HL-60 (cell line): ENCODE data around the gene SEC22B.
"Not testable (repeated sequence)": the region's sequence is repeated elsewhere in the genome, so short reads cannot be mapped to it uniquely, and the experiment has no call there.

Experiments used
- DNase-seq, 2 experiments: peaks; one replicate each; pipeline ENCODE4 v3.0.0-alpha.2; 2010 to 2020; ENCODE audit warnings: low read depth in 1 of 2, low spot score in 1 of 2
- H3K27ac ChIP-seq: fragments of 250-450 bp; sonication (Bioruptor Pico); replicated peaks from 2 replicates; pipeline ENCODE4 v1.5.1; 2020; ENCODE audit warnings: mild to moderate bottlenecking, moderate library complexity
- H3K27me3 ChIP-seq: fragments of 250-450 bp; sonication (Bioruptor Pico); 2 replicates; pipeline ENCODE4 v1.5.1; 2021; ENCODE audit warnings: mild to moderate bottlenecking, moderate library complexity; ENCODE audit not compliant: insufficient read depth, poor library complexity, severe bottlenecking
- H3K4me3 ChIP-seq: replicated peaks from 2 replicates; pipeline ENCODE4 v1.5.1; 2011; ENCODE audit warnings: mild to moderate bottlenecking, control low read depth, low read length; ENCODE audit not compliant: insufficient read depth
- GABPA ChIP-seq: IDR thresholded peaks from 2 replicates; pipeline ENCODE4 v1.6.1; 2012; ENCODE audit warnings: low read depth
- POLR2AphosphoS5 ChIP-seq: IDR thresholded peaks from 2 replicates; pipeline ENCODE4 v1.6.1; 2012; ENCODE audit warnings: low read depth
- SPI1 ChIP-seq: IDR thresholded peaks from 2 replicates; pipeline ENCODE4 v1.6.1; 2012; ENCODE audit warnings: low read depth, mild to moderate bottlenecking, borderline replicate concordance
- TF ChIP-seq, protein P1 (sequence below): IDR thresholded peaks from 2 replicates; pipeline ENCODE4 v1.6.1; 2012; ENCODE audit warnings: low read depth; ENCODE audit not compliant: insufficient replicate concordance
- TF ChIP-seq, protein P2 (sequence below): IDR thresholded peaks from one replicate; pipeline ENCODE4 v1.5.1; 2011; ENCODE audit warnings: low read length, control low read depth, inconsistent platforms; ENCODE audit not compliant: insufficient read depth

The SEC22B gene

DNA sequence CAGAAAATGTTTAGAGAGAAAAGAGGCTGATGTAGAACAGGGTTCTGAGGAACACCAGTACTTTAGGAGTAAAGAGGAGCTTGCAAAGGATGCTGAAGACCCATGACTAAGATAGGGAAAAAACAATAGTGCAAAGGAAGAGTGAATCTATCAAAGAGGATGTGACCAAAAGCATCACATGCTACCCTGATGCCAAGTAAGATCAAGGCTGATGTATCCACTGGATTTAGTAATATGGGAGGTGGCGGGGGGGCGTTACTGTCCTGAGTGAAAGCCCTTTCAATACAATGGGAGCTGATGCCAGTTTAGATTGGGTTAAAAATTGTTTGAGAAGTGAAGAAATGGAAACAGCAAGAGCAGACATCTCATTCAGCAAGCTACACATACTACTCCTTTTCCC, 32.2 kb downstream of the SEC22B start:
- not testable (repeated sequence) for DNase-seq, H3K27ac ChIP-seq, H3K4me3 ChIP-seq, H3K27me3 ChIP-seq

DNA sequence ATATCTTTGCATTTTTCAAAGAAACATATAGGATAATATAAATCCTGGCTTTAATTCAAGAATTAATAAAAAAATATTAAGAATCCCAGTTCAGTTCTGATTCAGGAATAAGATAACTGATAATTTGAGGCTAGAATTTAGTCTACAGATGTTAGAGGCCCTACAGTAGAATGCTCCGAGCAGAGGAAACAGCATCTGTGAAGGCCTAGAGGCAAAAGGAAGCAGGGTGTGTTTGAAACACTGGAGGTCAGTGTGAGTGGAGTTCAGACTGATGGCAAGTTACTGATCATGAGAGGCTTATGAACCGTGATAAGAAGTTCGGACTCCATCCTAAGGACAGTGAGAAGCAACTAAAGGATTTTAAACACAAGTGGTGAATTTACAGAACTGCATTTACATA, 33.0 kb downstream of the SEC22B start:
- H3K4me3 ChIP-seq, H3K27me3 ChIP-seq: not testable (repeated sequence)
- DNase-seq, result peak in 1 of 2 experiments; percentile 42
- H3K27ac ChIP-seq, result 0 out of 2 replicates have a peak overlapping the region, but pooled peaks have one; percentile 8

DNA sequence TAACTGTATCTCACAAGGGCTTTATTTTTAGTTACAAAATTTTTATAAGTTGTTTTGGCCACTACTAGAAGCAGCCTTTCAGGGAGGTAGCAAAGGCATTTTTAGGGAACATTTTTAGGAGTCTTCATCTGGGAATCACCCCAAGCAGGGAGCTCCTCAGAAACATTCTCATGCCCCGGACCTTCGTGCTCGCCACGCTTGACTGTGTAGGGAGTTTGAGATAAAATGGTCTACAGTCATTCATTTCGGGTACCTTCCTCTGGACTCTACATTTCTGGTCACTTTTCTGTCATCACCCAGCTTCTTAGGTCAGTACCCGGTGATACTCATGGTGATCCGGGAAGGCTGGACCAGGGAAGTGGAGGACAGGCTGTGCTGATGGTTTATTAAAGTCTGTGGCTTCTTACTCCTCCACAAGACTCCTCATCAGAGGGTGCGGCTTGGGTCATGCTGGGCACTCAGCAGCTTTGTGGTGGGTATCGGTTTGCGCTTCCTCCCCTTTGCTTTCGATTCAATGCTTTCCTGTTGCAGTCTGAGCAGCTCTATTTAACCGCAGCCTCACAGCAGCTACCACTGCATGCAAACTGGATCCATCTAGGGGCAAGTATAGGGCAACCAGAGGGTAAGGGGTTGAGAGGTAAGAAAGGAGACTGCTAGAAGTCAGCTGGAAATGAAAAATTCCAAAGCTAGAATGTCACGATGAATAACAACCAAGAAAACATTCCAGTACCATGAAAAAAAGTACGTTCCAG, 33.6 kb downstream of the SEC22B start:
- not testable (repeated sequence) for H3K4me3 ChIP-seq, H3K27me3 ChIP-seq, H3K27ac ChIP-seq
- peak; percentile 60 to 83 for DNase-seq
- TF ChIP-seq POLR2AphosphoS5, result peak; percentile 57; the same call in 1 of the 2 replicates
- TF ChIP-seq SPI1, result peak; percentile 20; the same call in 1 of the 2 replicates

DNA sequence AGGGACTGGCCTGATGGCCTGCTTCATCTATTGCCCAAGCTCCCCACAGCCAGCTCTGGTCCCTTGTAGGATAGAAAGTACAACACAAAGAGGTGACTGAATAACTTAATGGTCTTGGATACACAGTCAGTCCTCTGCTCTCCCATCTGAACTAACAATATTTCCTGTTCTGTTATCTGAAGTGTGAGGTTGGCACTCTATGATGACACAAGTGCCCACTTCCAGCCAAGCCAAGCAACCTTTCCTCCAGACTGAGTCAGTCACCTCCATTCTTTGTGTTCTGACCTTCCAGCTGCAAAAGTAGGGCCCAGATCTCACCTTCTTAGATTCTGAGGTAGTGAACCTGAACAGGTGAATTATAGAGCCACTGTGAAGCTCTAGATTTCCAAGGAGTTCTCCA, 34.5 kb downstream of the SEC22B start:
- not testable (repeated sequence) for H3K27me3 ChIP-seq

DNA sequence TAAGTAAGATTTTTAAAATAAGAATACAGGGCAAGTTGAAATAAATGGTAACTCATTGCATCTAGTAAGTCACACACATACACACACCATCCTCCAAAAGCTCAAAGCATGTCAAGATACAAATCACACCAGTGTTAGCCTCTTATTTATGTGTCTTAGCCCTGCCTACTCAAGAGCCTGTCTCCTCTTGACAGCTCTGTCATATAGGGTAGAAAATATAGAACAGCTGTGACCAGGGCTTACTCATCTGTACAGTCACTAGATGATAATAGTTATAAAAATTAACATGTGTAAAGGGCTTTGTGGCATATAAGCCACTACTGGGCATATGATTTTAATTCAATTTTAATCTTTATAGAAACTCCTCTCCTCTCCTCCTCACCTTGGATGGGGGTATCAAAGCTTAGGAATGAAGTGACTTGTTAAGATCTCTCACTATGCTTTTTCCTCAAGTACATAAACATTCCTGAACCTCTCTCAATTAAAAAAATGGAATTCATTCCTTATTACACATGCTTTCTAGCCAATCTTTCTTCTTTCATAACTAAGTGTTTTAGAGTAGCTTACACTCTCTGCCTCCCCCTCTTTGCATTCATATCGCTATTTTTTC, 35.6 kb downstream of the SEC22B start:
- not testable (repeated sequence) for H3K4me3 ChIP-seq, H3K27me3 ChIP-seq

More for the DNA sequence above, 34.5 kb downstream of the SEC22B start:
- DNase-seq, H3K4me3 ChIP-seq, H3K27ac ChIP-seq: not testable (repeated sequence)

DNA sequence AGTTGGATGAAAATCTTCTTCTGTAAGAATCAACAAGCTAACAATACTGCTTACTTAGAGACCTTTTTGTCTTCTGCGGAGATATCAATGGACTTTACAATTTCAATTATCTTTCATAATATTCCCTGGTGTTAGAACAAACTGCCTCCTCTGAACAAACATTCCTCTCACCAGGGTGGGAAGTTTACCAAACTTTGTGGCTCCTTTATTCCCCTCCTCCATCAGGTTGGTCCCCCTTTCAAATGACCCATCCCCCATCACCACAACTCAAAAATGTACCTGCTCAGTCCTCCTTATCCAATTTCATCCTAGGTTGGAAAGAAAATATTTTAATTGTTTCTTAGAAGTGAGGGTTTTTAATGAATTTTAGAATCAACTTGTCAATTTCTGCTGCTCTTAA, 40.2 kb downstream of the SEC22B start:
- not testable (repeated sequence) for H3K27me3 ChIP-seq, DNase-seq, H3K4me3 ChIP-seq, H3K27ac ChIP-seq

More for the DNA sequence above, 35.6 kb downstream of the SEC22B start:
- H3K27ac ChIP-seq, DNase-seq: not testable (repeated sequence)

DNA sequence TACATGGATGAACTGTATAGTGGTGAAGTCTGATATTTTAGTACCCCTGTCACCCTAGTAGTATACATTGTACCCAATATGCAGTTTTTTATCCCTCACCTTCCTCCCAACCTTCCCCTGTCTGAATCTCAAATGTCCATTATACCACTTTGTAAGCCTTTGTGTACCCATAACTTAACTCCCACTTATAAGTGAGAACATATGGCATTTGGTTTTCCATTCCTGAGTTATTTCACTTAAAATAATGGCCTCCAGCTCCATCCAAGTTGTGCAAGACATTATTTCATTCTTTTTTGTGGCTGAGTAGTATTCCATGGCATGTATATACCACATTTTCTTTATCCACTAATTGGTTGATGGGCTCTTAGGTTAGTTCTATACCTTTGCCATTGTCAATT, 42.4 kb downstream of the SEC22B start:
- not testable (repeated sequence) for DNase-seq

DNA sequence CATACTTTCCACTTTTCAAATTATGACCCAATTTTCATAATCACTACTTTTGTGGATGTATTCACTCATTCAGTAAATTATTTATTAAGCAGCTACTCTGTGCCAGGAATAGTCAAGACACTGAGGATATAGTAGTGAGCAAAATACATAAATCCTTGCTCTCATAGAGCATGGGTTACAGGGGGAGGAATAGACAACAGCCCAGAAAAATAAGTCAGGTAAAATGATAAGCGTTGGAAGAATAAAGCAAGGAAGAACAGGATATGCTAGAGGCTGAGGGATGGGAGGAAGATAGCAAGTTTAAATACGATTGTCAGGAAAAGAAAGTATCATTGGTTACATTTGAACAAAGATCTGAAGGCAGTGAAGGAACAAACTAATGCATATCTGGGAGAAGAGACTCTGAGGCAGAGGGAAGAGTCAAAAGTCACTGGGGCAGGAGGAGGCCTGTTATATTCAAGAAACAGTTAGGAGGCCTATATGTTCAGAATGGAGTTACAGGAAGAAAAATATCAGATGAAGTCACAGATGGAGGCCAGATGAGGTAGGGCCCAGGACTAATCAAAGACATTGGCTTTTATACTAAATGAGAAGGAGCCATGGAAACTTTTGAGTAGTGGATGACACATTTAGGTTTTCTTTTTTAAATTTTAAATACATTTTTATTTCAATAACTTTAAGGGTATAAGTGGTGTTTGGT, 42.9 kb downstream of the SEC22B start:
- Histone ChIP-seq H3K27me3 (no peaks in the 10 kb centered on the region), H3K27ac (no peak overlapping the region), H3K4me3 (no peak overlapping the region)
- TF ChIP-seq SPI1 (no peak), GABPA (no peak), POLR2AphosphoS5 (no peak)
- TF ChIP-seq, protein P1, sequence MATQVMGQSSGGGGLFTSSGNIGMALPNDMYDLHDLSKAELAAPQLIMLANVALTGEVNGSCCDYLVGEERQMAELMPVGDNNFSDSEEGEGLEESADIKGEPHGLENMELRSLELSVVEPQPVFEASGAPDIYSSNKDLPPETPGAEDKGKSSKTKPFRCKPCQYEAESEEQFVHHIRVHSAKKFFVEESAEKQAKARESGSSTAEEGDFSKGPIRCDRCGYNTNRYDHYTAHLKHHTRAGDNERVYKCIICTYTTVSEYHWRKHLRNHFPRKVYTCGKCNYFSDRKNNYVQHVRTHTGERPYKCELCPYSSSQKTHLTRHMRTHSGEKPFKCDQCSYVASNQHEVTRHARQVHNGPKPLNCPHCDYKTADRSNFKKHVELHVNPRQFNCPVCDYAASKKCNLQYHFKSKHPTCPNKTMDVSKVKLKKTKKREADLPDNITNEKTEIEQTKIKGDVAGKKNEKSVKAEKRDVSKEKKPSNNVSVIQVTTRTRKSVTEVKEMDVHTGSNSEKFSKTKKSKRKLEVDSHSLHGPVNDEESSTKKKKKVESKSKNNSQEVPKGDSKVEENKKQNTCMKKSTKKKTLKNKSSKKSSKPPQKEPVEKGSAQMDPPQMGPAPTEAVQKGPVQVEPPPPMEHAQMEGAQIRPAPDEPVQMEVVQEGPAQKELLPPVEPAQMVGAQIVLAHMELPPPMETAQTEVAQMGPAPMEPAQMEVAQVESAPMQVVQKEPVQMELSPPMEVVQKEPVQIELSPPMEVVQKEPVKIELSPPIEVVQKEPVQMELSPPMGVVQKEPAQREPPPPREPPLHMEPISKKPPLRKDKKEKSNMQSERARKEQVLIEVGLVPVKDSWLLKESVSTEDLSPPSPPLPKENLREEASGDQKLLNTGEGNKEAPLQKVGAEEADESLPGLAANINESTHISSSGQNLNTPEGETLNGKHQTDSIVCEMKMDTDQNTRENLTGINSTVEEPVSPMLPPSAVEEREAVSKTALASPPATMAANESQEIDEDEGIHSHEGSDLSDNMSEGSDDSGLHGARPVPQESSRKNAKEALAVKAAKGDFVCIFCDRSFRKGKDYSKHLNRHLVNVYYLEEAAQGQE, result no peak
- TF ChIP-seq, protein P2, sequence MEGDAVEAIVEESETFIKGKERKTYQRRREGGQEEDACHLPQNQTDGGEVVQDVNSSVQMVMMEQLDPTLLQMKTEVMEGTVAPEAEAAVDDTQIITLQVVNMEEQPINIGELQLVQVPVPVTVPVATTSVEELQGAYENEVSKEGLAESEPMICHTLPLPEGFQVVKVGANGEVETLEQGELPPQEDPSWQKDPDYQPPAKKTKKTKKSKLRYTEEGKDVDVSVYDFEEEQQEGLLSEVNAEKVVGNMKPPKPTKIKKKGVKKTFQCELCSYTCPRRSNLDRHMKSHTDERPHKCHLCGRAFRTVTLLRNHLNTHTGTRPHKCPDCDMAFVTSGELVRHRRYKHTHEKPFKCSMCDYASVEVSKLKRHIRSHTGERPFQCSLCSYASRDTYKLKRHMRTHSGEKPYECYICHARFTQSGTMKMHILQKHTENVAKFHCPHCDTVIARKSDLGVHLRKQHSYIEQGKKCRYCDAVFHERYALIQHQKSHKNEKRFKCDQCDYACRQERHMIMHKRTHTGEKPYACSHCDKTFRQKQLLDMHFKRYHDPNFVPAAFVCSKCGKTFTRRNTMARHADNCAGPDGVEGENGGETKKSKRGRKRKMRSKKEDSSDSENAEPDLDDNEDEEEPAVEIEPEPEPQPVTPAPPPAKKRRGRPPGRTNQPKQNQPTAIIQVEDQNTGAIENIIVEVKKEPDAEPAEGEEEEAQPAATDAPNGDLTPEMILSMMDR, result no peak
- DNase-seq, result no peak

More for the DNA sequence above, 42.4 kb downstream of the SEC22B start:
- H3K27ac ChIP-seq, H3K27me3 ChIP-seq, H3K4me3 ChIP-seq: not testable (repeated sequence)

DNA sequence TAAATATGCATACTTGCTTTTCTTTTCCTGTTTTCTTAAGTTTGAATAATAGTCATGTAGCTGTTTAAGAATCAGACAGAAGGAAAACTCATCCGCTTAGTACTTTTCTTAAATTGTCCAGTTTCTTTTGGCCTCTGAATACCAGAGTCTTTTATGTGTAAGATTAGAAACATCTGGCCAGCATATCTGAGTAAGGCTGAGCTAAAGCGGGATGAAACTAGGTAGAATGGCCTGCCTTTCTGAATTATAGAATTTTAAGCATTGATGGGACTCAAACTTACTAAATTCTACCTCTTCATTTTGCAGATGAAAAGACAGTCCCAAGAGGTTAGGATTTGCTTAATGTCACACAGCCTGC, 43.9 kb downstream of the SEC22B start:
- not testable (repeated sequence) for H3K4me3 ChIP-seq, H3K27ac ChIP-seq, H3K27me3 ChIP-seq, DNase-seq

DNA sequence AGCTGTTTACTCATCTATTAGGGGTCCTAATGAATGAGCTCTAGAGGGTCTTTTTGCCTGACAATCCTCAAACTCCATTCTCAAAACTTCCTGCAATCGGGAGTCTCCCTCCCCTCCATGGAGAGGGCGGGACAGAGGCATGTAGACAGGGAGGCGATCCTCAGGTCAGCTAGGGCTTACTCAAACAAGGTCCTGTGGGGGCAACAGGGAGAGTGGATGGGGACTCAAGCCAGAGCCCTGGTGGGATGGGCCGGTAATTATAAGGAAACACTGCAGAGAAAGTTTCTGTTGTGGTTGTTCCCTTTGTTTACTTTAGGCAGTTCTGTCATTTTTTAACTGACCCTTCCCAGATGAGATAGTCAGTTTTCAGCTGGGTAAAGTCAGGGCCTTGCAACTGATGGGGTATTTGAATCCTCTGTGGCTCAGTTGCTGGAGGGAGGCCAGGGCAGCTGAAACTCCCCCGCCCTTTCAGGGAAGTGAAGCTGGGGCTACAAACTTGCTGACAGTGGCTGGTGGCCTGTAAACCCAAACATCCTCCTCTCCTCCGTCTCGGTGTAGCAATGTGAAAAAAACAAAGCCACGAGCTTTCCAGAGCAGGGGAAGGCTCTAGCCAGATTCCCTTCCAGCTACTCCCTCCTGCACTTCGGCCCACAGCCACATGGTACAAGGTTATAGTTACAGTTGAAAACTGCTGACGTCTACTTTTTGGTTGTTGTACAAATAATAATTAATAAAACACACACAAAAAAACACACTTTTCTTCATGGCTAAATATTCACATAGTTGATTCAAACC, 44.5 kb downstream of the SEC22B start:
- peak; percentile 22 to 66 for DNase-seq
- H3K27me3 ChIP-seq, H3K27ac ChIP-seq, H3K4me3 ChIP-seq: not testable (repeated sequence)

DNA sequence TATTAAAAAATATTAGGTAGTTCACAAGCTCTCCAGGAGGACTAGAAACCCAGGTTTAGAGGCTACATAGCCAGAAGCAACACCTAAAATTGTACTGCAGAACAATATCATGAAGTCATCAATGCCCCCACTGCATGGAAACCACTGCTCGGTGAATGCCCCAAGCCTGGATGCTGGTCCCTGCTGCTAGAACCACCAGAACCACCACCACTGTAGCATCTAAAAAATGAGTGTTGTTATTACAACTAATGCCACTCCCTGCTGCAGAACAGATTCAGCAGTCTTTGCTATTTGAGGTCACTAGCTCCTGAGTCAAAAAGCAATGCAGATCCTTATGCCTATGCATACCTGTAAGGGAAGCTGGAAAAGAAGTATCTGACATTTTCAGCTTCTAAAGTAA, 48.4 kb downstream of the SEC22B start:
- H3K4me3 ChIP-seq, H3K27me3 ChIP-seq, H3K27ac ChIP-seq, DNase-seq: not testable (repeated sequence)
